NCI-H524 treated with DMSO at 0.1 percent for 48 hours (cell line): Measurements from ENCODE around the gene ARID4B.
A peak's percentile ranks its signal among the peaks of the same experiment; 100 is the strongest.
"Not testable (repeated sequence)": the region's sequence is repeated elsewhere in the genome, so short reads cannot be mapped to it uniquely, and the experiment has no call there.

Source experiments
- DNase-seq: peaks from one replicate; lab custom pipeline; 2025; lab: John Stamatoyannopoulos, UW

Gene ARID4B

DNA sequence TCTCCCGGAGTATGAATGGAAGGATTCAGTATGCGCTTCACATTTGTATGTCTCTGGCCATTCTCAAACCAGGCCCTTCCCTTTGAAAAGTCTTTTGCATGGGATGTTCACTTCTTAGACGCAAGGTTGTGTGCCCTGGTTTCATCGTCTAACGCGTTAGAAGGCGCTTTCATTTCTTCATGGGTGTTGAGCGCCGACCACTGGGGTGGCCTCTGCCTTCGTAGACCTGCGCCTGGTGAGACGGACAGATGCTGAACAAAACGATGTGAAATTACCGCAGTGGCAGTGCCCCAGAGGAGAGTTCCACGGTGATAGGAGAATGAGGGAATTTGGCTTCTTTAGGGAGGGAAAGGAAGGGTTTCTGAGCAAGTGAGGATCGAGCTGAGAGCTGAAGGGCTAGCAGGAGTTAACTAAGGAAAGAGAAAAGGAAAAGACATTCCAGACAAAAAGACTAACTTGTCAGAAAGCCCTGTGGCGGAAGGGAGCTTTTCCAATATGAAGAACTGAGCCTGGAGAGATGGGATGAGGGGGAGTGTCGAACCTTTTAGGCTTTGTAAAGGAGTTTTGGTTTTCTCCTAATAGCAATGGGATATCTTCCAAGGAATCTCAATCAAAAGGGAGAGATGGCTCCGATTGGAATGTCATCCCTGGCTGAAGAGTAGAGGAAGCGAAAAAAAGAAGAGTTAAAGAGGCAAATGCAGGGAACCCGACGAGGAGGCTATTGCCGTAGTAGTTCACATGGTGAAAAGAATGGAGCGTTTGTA, 1.3 kb upstream of the ARID4B start:
- no peak for DNase-seq

DNA sequence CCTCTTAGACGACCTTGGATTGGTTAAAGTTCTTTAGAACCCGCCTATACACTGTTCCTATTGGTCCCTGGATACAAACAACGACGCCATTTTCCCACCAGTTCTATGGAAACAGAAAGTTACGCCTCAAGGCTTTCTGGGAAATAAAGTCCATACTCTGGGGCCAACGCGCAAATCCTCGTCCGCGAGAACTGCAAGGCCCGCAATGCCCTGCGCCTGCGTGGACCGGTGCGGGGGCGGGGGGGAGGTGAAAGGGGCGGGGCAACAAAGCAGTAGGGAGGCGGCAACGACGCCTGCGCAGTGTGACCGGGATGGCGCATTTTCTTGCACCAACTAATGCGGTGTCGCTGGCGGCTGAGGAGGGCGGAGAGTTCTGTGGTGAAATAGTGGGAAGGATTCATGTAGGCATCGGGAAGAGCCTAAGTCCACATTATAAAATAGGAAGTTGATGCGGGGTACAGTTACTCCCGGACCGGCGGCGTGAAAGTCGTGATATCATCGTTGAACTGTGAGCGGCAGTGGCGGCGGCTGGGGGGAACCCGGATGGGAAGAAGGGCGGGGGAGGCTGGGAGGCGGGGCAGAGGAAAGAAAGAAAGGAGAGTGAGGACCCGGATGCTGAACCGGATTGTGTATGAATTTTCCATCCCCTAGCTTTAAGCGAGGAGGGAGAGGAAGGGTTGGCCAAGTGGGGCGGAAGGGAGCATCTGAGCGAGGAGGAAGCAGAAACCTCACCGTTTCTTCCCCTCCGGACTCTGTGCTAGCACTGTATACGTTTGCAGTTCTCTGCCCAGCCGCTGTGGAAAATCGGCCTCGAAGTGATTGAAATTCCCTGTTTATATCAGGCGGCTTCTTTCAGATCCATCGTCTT, 526 bp upstream of the ARID4B start, which contains the start of gene GGPS1:
GGPS1 (plus strand) TSS at position 300 of the 868 bp plus-strand sequence. CDS start 6,695 bp downstream, outside the sequence.
- peak; percentile 99 for DNase-seq

DNA sequence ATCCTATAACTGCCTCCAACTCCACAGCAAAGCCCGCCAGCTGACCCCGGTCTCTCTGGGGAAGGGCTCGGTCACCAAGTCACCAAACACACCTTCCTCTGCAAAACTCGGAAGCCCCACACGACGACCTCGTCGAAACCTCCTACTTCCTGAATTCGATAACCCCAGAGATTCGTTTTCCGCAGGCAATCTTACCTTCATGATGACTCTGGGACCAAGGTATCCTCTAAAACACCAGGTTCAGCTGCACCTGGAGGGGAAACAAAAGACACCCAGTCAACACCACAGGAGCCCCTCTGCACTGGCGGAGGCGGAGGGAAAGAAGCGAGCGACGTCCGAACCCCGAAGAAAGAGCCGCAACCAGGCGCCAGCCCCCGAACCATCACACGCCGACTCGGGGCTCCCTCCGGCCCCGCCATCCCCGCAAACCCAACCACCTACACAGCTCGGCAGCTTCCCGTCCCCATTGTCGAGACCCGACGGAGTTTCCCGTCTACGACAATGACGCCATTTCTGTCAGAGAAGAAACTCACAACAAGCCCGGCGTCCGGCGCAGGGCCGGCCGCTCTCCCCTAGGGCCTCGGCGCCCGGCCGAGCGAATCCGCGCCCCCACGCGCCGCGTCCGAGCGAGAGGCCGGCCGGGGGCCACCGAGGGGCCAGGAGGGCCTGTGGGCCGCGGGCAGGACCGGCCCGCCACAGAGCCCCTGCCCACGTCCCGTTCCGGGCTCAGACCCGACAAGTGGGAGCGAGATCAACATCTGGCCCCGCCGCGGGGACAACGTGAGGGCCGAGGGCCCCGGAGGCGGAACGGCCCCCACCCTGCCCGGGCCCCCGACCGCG, 1.0 kb downstream of the ARID4B start:
- no peak for DNase-seq

DNA sequence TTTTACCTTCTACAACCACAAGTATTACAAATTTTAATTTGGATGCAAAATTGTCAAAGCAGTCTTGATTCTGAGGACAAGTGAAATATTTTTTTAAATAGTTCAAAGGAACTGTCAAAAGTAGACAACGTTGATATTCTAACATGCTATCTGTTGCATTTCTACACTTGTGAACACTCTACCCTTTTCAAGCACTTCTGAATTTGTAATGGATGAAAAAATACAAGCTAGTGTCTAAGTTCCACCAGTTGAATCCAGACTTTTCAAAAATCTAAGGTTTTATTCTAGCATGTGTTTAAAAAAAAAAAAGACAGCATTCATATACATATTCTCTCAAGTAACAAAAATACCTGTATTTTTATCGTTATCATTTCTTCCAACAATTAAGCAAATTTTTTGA, 2.1 kb downstream of the ARID4B start:
- no peak for DNase-seq

DNA sequence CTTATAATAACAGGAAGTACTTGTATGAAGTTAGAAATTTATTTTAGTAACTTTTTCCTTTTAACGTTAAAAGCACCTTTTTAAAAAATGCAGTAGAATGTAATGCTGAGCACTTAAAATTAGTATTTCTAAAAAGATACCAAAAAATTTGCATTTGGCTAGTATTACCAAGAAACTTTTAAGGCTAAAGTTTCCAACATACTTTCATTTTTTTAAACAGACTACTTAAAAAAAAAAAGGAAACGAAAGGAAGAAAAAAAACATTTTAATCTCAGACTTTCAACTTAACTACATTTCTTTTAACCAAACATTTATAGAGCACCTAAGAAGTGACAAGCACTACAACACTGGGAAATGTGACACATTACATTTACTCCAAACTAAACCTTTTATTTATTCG, 2.8 kb downstream of the ARID4B start:
- no peak for DNase-seq

DNA sequence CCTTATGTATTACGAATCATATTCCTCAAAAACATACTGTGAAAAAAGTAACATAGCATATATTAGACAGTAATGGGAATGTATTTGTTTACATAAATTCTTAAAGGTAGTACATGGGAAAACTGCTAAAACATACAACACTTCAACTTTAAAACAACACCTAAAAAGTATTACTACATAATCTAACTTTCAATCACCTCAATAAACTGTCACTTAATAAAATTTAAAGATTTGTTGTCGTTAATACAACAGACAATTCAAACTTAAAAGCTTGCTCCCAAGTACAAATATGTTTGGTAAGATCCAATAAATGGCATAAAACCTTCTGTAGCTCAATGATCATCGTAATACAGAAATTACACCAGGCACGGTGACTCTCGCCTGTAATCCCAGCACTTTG, 3.7 kb downstream of the ARID4B start:
- DNase-seq: no peak

DNA sequence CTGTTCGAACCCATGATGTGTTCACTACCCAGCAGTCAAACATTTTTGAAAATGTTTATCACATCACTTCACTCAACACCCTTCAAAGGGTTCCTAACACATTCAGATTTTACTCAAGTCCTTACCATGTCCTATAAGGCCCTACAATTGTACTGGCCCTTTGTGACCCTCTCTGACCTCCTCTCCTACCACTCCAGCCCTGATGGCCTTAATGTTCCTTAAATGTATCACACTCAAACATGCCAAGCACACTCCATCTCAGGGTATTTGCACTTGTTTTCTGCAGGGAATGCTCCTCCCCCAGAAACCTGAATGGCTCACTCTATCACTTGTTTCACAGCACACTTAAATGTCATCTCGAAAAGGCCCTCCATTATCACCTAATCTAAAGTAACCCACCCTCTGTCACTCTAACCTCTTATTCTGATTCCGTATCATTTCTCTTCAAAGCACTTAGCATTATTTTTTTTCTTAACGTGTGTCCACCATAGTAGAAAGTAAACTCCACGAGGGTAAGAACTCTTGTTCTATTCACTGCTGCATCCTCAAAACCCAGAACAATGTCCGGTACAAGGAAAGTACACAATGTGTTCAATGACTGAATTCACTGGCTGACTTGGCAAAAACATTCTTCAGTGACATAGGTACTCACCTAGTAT, 7.3 kb downstream of the ARID4B start:
- DNase-seq: no peak

DNA sequence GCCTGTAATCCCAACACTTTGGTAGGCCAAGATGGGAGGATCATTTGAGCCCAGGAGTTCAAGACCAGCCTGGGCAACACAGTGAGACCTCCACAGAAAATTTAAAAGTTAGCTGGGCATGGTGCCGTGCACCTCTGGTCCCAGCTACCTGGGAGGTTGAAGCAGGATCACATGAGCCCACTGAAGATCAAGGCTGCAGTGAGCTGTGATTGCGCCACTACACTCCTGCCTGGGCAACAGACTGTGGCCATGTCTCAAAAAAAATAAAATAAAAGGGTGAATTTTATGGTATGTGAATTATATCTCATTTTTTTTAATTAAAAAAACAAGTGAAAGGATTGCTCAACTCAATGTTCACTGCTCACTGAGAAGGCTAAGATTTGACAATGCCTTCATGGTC, 8.7 kb downstream of the ARID4B start:
- no peak for DNase-seq

DNA sequence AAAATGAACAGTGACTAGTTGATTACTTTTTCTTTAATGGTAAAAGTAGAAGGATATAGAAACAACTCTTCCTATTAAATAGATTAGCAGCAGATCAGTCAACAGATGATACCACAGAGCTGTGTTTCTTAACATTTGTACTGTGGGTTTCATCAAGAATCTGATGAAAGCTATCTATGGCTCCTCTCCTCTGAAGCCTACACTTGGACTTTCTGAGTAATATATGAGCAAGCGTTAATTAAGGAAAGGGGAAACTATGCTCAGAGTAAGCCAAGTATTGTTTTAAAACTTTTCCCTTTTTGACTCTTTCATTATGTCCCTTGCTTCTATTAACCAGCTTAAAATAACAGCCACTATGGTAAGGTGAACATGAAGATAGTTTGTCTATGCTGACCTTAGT, 10.8 kb downstream of the ARID4B start:
- no peak for DNase-seq

DNA sequence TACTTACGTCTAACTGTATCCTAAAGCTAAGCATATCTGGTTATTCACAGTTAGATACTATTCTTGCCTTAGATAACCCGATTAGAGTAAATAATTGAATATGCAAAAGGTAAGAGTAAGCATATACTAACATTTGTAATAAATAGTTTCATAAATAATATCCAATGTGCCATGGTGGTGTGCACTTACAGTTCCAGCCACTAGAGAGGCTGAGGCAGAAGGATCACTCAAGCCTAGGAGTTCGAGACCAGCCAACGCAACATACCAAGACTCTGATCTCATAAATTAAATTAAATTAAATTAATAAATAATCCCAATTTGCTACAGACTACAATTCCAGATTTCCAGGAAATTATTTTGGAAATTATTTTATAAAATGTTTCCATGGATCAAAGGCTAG, 12.2 kb downstream of the ARID4B start:
- DNase-seq: no peak

DNA sequence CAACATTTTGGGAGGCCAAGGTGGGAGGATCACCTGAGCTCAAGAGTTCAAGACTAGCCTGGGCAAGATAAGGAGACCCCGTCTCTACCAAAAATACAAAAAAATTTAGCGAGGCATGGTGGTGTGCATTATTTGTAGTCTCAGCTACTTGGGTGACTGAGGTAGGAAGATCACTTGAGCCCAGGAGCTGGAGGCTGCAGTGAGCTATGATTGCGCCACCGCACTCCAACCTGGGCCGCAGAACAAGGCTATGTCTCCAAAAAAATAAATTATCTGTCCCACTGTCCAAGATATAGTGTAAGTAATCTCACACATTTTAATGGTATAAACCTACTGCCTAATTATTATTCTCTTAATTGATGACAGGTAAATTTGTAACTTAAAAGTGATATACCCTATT, 12.8 kb downstream of the ARID4B start:
- DNase-seq: no peak

DNA sequence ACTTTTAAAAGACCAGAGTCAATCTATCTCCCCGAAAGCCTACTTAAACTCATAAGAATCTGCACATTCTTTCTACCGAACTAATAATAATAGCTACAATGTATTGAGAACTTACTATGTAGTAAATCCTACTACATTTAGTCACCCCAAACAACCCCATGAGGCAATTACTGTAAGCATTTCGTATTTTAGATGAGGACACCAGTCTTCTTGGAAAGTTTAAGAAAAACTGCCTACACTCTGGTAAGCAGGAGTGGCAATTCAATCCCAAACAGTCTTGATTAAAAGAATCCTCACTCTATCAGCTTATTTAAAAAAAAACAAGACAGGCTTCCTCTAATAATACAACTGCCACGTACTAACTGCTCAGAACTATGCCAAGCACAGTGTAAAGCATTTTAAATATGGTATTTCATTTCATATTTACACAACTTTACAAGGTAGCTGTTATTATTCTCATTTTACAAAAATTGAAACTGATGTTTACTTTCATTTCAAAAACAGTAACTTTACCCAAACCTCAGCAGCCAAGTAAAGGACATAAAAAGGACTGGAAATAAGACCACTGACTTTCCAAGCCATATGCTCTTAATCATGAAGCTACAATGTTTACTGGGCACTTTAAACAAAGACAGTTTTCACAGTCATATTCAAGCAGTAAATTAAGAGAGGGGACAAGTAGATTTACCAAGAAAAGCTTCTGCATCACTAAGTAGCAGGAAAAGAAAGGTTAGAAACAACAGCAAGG, 13.9 kb downstream of the ARID4B start:
- no peak for DNase-seq

DNA sequence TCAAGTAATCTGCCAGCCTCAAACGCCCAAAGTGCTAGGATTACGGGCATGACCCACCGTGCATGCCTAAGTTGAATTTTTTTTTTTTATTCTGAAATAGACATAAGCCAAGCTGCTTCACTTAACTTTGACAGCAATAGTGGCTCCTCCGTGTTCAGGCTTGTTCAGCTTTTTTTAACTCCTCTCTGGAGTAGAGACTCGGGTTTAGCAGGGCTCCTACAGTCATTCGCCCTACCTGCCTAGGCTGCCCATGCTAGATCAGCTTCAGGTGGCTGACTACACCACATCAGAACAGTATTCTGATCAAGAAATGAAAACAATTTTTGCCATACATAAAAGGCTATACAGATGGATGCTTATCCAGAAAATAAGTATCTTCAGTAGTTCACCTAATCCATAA, 14.7 kb downstream of the ARID4B start:
- no peak for DNase-seq

DNA sequence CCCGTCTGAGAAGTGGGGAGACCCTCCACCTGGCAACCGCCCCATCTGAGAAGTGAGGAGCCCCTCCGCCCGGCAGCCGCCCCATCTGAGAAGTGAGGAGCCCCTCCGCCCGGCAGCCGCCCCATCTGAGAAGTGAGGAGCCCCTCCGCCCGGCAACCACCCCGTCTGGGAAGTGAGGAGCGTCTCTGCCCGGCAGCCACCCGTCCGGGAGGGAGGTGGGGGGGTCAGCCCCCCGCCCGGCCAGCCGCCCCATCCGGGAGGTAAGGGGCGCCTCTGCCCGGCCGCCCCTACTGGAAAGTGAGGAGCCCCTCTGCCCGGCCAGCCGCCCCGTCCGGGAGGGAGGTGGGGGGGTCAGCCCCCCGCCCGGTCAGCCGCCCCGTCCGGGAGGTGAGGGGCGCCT, 18.8 kb downstream of the ARID4B start:
- DNase-seq: not testable (repeated sequence)

DNA sequence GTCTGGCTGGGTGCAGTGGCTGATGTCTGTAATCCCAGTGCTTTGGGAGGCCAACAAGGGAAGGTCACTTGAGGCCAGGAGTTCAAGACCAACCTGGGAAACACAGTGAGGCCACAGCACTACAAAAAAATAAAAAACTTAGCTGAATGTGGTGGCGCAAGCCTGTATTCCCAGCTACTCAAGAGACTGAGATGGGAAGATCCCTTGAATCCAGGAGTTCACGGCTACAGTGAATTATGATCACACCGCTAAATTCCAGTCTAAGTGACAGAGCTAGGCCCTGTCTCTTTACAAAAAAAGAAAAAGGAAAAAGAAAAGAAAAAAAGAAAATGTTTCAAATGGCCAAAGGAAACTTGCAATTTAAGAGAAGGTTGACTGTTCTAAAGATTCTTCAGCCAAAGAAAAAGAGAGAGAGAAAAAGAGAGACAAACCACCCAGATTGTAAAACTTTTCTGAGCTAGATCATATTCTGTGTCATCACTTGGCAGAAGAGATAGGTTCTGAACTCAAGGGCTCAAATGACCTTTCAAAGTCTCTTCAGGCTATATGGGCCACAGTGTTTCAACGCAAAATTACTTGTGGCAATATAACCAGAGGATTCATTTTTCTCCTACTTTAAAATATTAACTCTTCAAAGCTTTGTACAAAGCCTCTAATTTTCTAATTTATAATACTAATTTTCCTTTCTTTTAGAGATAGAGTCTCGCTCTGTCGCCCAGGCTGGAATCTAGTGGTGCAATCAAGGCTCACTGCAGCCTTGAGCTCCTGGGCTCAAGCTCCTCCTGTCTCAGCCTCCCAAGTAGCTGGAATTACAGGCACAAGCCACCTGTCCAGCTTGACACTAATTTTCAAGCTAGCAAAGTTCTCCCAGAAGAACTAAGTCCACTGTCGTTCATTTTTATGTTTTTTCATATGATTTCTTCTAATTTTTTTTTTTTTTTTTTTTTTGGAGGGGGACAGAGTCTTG, 20.5 kb downstream of the ARID4B start:
- DNase-seq: no peak

DNA sequence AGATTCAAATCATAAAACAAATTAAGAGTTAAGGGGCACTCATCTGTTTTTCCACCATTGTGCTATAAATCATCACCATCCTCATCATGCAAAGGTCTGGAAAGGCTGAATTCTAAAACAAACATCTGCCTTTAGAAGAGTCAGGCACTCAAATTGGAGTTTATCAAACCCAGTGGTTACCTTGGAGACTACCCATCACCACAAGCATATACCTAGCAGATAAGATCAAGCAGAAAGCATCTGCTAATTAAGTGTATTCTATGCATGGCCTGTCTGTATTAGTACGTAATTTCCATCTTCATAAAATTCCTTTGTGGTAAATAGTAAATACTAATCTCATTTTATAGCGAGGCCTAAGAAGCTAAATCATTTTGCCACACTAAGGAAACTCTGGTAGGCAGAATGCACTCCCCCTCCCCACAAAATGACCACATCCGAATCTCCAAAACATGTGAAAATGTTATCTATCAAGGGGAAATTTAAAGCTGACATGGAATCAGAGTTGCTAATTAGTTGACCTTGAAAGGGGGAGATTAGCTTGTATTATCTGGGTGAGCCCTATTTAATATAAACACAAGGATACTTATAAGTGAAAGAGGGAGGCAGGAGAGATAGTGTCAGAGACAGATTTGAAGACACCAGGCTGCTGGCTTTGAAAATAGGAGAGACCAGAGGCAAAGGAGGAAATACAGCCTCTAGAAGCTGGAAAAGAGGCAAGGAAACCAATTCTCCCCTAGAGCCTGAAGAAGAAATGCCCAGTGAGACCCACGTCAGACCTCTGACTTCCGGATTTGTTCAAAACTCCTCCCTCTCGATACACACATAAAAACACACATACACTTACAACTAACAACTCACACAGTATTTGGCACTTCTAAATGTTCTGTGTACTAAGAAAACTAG, 23.2 kb downstream of the ARID4B start:
- DNase-seq: no peak

DNA sequence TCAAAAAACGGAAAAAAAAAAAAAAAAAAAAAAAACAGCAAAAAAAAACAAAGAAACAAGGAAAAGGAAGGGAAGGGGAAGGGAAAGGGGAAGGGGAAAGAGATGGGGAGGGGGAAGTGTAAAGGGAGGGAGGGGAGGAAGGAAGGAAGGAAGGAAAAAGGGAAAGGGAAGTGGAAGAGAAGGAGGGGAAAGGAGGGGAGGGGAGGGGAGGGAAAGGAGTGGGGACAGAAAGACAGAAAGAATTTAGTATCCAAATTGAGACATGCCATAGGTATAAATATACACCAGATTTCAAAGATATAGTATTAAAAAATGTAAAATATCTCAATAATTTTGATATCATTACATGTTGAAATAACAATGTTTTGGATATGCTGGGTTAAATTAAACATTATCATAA, 25.8 kb downstream of the ARID4B start:
- DNase-seq: no peak

DNA sequence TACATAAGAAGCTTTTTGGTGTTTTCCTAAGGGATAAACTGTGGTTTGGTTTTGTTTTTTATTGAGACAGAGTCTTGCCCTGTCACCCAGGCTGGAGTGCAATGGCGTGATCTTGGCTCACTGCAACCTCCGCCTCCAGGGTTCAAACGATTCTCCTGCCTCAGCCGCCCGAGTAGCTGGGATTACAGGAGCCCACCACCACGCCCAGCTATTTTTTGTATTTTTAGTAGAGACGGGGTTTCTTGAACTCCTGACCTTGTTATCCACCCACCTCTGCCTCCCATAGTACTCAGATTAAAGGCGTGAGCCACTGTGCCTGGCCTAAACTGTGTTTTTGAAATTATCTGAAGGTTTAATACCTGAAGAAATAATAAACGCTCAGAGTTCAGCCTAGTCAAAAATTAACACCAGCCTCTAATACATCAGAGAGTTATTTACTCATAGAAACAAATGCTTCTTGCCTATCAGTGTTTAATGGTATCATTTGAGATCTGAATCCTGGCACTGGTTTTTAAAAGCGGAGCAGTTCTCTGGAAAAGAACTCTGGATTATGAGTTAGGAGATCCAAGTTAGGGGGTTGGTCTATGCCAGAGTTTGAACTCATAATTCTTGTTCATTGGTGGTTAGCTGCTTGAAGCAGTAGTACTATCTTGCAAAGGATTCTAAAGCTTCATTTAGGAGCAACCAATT, 28.7 kb downstream of the ARID4B start:
- DNase-seq: no peak
